Type B pancreatic cell (in vitro differentiated cells): ENCODE results near the gene GNA12. TPM values are rescaled to one million over a fixed set of nuclear protein-coding genes. Genes with fewer than 3 reads are reported as not detected.
A peak's percentile ranks its signal among the peaks of the same experiment; 100 is the strongest.
"Not testable (repeated sequence)": the region's sequence is repeated elsewhere in the genome, so short reads cannot be mapped to it uniquely, and the experiment has no call there.

Experiments used
- DNase-seq: peaks from one replicate; pipeline ENCODE4 v3.0.0; 2021; ENCODE audit warnings: mixed read lengths; ENCODE audit not compliant: unreplicated experiment; ENCODE audit errors: extremely low spot score
- H3K27ac Mint-ChIP-seq: 2 replicates; pipeline ENCODE4 v1.8.0; 2021; ENCODE audit warnings: mild to moderate bottlenecking, mixed read lengths
- H3K27me3 Mint-ChIP-seq: 2 replicates; pipeline ENCODE4 v1.8.0; 2021; ENCODE audit warnings: mixed read lengths
- H3K36me3 Mint-ChIP-seq: 2 replicates; pipeline ENCODE4 v1.8.0; 2021; ENCODE audit warnings: mixed read lengths
- H3K4me1 Mint-ChIP-seq: one replicate; pipeline ENCODE4 v1.8.0; 2021; ENCODE audit warnings: mixed read lengths; ENCODE audit not compliant: unreplicated experiment
- H3K4me3 Mint-ChIP-seq: 2 replicates; pipeline ENCODE4 v1.8.0; 2021; ENCODE audit warnings: mild to moderate bottlenecking, mixed read lengths
- H3K9me3 Mint-ChIP-seq: 2 replicates; pipeline ENCODE4 v1.8.0; 2021; ENCODE audit warnings: mixed read lengths
- total RNA-seq: library from RNA; stranded (reverse); gene quantifications from 2 replicates; pipeline ENCODE4 v1.2.1, GENCODE V29; 2021; ENCODE audit warnings: low replicate concordance
- TF ChIP-seq, protein P1 (sequence below): fragments of 200-600 bp; sonication (generic); conservative IDR thresholded peaks from 2 replicates; pipeline ENCODE4 v1.5.0; 2021; ENCODE audit warnings: antibody characterized with exemption, mild to moderate bottlenecking

GNA12 gene
- total RNA-seq, 1 donor from 2014 or later, result 46.2 TPM

DNA sequence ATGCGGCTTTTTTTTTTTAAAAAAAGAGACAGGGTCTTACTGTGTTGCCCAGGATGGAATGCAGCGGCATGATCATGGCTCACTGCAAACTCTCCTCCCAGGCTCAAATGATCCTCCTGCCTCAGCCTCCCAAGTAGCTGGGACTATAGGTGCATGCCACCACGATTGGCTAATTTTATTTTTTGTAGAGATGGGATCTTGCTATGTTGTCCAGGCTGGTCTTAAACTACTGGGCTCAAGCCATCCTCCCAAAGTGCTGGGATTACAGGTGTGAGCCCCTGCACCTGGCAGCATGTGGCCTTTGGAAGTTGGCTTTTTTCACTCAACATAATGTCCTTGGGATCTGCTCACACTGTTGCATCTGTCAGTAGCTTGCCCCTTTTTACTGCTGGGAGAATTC is 91.0 kb downstream of the GNA12 start:
- H3K27me3 Mint-ChIP-seq, result no peaks in the 10 kb centered on the region
- peaks cover 4% of the 10 kb centered on the region for H3K9me3 Mint-ChIP-seq
- DNase-seq, result no peak
- TF ChIP-seq, protein P1, sequence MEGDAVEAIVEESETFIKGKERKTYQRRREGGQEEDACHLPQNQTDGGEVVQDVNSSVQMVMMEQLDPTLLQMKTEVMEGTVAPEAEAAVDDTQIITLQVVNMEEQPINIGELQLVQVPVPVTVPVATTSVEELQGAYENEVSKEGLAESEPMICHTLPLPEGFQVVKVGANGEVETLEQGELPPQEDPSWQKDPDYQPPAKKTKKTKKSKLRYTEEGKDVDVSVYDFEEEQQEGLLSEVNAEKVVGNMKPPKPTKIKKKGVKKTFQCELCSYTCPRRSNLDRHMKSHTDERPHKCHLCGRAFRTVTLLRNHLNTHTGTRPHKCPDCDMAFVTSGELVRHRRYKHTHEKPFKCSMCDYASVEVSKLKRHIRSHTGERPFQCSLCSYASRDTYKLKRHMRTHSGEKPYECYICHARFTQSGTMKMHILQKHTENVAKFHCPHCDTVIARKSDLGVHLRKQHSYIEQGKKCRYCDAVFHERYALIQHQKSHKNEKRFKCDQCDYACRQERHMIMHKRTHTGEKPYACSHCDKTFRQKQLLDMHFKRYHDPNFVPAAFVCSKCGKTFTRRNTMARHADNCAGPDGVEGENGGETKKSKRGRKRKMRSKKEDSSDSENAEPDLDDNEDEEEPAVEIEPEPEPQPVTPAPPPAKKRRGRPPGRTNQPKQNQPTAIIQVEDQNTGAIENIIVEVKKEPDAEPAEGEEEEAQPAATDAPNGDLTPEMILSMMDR, result no peak
- H3K36me3 Mint-ChIP-seq, result peaks cover 16% of the 10 kb centered on the region
- peaks cover 8% of the 10 kb centered on the region for H3K4me1 Mint-ChIP-seq
- H3K4me3 Mint-ChIP-seq, result no peak overlapping the region
- H3K27ac Mint-ChIP-seq, result no peak overlapping the region

DNA sequence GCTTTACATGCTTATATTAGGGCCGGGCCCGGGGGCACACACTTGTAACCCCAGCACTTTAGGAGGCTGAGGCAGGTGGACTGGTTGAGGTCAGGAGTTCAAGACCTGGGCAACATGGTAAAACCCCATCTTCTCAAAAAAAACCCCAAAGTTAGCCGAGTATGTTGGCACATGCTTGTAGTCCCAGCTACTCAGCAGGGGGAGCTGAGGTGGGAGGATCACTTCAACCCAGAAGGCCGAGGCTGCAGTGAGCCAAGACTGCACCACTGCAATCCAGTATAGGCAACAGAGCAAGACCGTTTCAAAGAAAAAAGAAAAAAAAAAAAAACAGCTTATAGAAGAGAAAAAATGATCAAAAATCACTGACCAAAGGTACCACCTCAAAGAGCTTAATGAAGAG is 93.0 kb downstream of the GNA12 start:
- H3K27ac Mint-ChIP-seq, result no peak overlapping the region
- H3K9me3 Mint-ChIP-seq, result peaks cover 4% of the 10 kb centered on the region
- H3K4me1 Mint-ChIP-seq, result no peaks in the 10 kb centered on the region
- no peak overlapping the region for H3K4me3 Mint-ChIP-seq
- no peaks in the 10 kb centered on the region for H3K27me3 Mint-ChIP-seq
- peaks cover 15% of the 10 kb centered on the region for H3K36me3 Mint-ChIP-seq
- DNase-seq, result no peak
- TF ChIP-seq, protein P1, result no peak

DNA sequence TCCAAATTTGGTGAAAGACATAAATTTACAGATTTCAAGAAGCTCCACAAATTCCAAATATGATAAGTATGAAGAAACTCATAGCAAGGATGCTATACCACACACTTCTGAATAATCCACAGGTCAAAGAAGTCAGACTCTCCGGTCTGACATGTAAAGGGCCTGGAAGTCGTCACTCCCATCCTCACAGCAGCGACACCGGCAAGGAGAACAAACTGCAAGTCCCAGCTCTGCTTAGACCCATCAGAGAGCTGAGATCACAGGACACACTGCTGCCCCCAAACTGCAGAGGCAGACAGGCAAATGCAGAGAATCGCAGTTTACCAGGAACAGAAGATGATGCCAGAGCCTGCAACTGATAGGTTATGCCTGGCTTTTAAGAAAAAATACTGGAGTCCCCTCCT is 94.1 kb downstream of the GNA12 start:
- no peaks in the 10 kb centered on the region for H3K4me1 Mint-ChIP-seq
- no peak for DNase-seq
- H3K9me3 Mint-ChIP-seq, result peaks cover 4% of the 10 kb centered on the region
- H3K27ac Mint-ChIP-seq, result no peak overlapping the region
- H3K4me3 Mint-ChIP-seq, result no peak overlapping the region
- no peaks in the 10 kb centered on the region for H3K27me3 Mint-ChIP-seq
- TF ChIP-seq, protein P1, result no peak
- H3K36me3 Mint-ChIP-seq, result peaks cover 8% of the 10 kb centered on the region

DNA sequence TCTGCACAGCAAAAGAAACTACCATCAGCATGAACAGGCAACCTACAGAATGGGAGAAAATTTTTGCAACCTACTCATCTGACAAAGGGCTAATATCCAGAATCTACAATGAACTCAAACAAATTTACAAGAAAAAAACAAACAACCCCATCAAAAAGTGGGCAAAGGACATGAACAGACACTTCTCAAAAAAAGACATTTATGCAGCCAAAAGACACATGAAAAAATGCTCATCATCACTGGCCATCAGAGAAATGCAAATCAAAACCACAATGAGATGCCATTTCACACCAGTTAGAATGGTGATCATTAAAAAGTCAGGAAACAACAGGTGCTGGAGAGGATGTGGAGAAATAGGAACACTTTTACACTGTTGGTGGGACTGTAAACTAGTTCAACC is 95.4 kb downstream of the GNA12 start:
- not testable (repeated sequence) for H3K4me1 Mint-ChIP-seq, DNase-seq, H3K27ac Mint-ChIP-seq, H3K4me3 Mint-ChIP-seq, H3K9me3 Mint-ChIP-seq, H3K27me3 Mint-ChIP-seq
- peaks cover 12% of the 10 kb centered on the region for H3K36me3 Mint-ChIP-seq

DNA sequence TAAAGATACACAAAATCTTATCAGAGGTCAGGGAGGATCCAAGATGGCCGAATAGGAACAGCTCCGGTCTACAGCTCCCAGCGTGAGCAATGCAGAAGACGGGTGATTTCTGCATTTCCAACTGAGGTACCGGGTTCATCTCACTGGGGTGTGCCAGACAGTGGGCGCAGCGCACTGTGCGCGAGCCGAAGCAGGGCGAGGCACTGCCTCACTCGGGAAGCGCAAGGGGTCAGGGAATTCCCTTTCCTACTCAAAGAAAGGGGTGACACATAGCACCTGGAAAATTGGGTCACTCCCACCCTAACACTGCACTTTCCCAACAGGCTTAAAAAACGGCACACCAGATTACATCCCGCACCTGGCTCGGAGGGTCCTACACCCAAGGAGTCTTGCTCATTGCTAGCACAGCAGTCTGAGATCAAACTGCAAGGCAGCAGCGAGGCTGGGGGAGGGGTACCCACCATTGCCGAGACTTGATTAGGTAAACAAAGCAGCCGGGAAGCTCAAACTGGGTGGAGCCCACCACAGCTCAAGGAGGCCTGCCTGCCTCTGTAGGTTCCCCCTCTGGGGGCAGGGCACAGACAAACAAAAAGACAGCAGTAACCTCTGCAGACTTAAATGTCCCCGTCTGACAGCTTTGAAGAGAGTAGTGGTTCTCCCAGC is 100.5 kb downstream of the GNA12 start:
- H3K9me3 Mint-ChIP-seq, H3K27me3 Mint-ChIP-seq, H3K4me1 Mint-ChIP-seq, H3K27ac Mint-ChIP-seq, H3K4me3 Mint-ChIP-seq: not testable (repeated sequence)
- H3K36me3 Mint-ChIP-seq, result peaks cover 20% of the 10 kb centered on the region
- DNase-seq, result peak; percentile 48

DNA sequence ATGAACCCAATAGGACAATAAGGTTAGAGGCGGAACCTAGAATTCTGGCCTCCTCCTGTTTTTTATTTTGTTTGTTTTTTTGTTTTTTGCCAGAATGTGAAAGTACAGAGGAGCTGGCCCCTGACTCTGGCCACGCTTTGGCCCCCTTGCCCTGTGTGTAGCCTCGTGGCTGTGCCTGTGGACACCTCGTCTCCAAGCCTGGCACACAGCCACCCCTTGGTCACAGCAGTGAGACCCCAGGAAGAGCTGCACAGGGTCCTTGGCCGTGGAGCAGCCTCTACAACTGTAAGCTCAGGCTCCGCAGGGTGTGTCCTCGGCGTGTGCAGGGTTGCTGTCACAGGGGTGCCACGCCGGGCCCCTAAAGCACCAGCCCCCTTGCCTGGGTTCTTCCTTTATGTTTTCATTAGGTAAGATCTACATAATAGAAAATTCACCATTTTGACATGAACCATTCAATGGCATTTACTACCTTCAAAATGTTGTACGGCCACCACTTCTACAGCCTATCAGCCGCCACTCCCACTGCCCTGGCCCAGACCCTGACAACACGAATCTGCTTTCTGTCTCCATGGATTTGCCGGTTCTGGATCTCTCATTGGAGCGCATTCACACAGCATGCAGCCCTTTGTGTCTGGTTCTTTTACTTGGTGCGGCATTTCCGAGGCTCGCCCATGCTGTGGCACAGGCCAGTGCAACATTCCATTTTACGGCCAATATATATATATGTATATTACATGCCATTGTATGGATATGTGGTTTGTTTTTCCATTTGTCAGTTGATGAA is 105.2 kb downstream of the GNA12 start:
- H3K4me1 Mint-ChIP-seq, result peaks cover 10% of the 10 kb centered on the region
- H3K36me3 Mint-ChIP-seq, result peaks cover 17% of the 10 kb centered on the region
- no peak overlapping the region for H3K4me3 Mint-ChIP-seq
- no peaks in the 10 kb centered on the region for H3K9me3 Mint-ChIP-seq
- DNase-seq, result peak; percentile 53
- TF ChIP-seq, protein P1, result no peak
- H3K27me3 Mint-ChIP-seq, result no peaks in the 10 kb centered on the region
- no peak overlapping the region for H3K27ac Mint-ChIP-seq
